Measurements from ENCODE around the gene CCL14. TPM values are rescaled to one million over a fixed set of nuclear protein-coding genes. Genes with fewer than 3 reads are reported as not detected.

The CCL14 gene
- total and polyA plus RNA-seq, 2 of the 8 experiments (the other 6 are each of a cell fraction or from before 2014, with no cell fraction given) = not detected

- TF ChIP-seq CTCF (IDR thresholded peaks at IDR 0.05; ENCODE audit: control extremely low read depth in 1 of 3, insufficient read depth in 1 of 3, low read depth in 1 of 3, low read length in 3 of 3) = no peak
- no peak for TF ChIP-seq E2F6 (IDR thresholded peaks at IDR 0.05)
- no peak for TF ChIP-seq RBBP5 (IDR thresholded peaks at IDR 0.05; ENCODE audit: borderline replicate concordance, low read depth, low read length)
- no peak for TF ChIP-seq ASH2L (IDR thresholded peaks at IDR 0.05; ENCODE audit: low read length)
- TF ChIP-seq KDM1A (IDR thresholded peaks at IDR 0.05; ENCODE audit: borderline replicate concordance, low read length) = no peak
- TF ChIP-seq TAF7 (optimal IDR thresholded peaks at IDR 0.05; ENCODE audit: borderline replicate concordance, low read depth, low read length) = no peak
- no peak for TF ChIP-seq RNF2 (IDR thresholded peaks at IDR 0.05; ENCODE audit: borderline replicate concordance, low read depth, low read length, missing control alignments, poor library complexity, severe bottlenecking)
These were observed 43.0 kb downstream of the CCL14 start, which contains the start of gene LYZL6 (continued) for GRCh38 chr17:35943537-35943936.
